HG03520 (cell line): Measurements from ENCODE around the gene SHE.
"Not testable (repeated sequence)": the region's sequence is repeated elsewhere in the genome, so short reads cannot be mapped to it uniquely, and the experiment has no call there.

Experiments
- ATAC-seq: cut with Tn5 transposase; IDR thresholded peaks from one replicate; pipeline ENCODE4 v1.9.1; 2021; ENCODE audit warnings: mild to moderate bottlenecking, moderate library complexity; ENCODE audit not compliant: unreplicated experiment

SHE gene

GRCh38 chr1:154517661-154518060 is 15.4 kb upstream of the SHE start:
- no peak for ATAC-seq

GRCh38 chr1:154514066-154514553 is 11.9 kb upstream of the SHE start:
- ATAC-seq, result no peak

- ATAC-seq, result no peak
These were observed 10.5 kb upstream of the SHE start for GRCh38 chr1:154512760-154513159.

- no peak for ATAC-seq
These were observed 1.7 kb upstream of the SHE start for GRCh38 chr1:154503898-154504297.

- no peak for ATAC-seq
These were observed 518 bp upstream of the SHE start for GRCh38 chr1:154502744-154503115.

GRCh38 chr1:154501423-154502065 is 668 bp downstream of the SHE start:
- ATAC-seq, result no peak

GRCh38 chr1:154500533-154500932 is 1.7 kb downstream of the SHE start:
- ATAC-seq, result no peak

GRCh38 chr1:154499446-154499845 is 2.8 kb downstream of the SHE start:
- ATAC-seq, result no peak

- ATAC-seq, result no peak
These were observed 5.0 kb downstream of the SHE start for GRCh38 chr1:154497026-154497806.

- ATAC-seq, result no peak
These were observed 5.8 kb downstream of the SHE start for GRCh38 chr1:154496383-154496782.

- no peak for ATAC-seq
These were observed 6.5 kb downstream of the SHE start for GRCh38 chr1:154495496-154496273.

GRCh38 chr1:154493276-154493675 is 8.9 kb downstream of the SHE start:
- ATAC-seq, result no peak

- ATAC-seq, result no peak
These were observed 10.1 kb downstream of the SHE start for GRCh38 chr1:154492115-154492514.

GRCh38 chr1:154490317-154490716 is 11.9 kb downstream of the SHE start:
- ATAC-seq, result no peak

GRCh38 chr1:154489695-154490274 is 12.4 kb downstream of the SHE start:
- ATAC-seq, result no peak

- no peak for ATAC-seq
These were observed 13.3 kb downstream of the SHE start for GRCh38 chr1:154488922-154489321.

- not testable (repeated sequence) for ATAC-seq
These were observed 15.5 kb downstream of the SHE start for GRCh38 chr1:154486756-154487155.

GRCh38 chr1:154485910-154486496 is 16.2 kb downstream of the SHE start:
- ATAC-seq, result no peak

GRCh38 chr1:154485106-154485505 is 17.1 kb downstream of the SHE start:
- no peak for ATAC-seq

- no peak for ATAC-seq
These were observed 18.0 kb downstream of the SHE start for GRCh38 chr1:154483941-154484803.
